Type B pancreatic cell (in vitro differentiated cells): ENCODE results near the gene LMCD1. TPM values are rescaled to one million over a fixed set of nuclear protein-coding genes. Genes with fewer than 3 reads are reported as not detected.

Experiments
- DNase-seq: peaks from one replicate; pipeline ENCODE4 v3.0.0; 2021; ENCODE audit warnings: mixed read lengths; ENCODE audit not compliant: unreplicated experiment; ENCODE audit errors: extremely low spot score
- H3K27ac Mint-ChIP-seq: 2 replicates; pipeline ENCODE4 v1.8.0; 2021; ENCODE audit warnings: mild to moderate bottlenecking, mixed read lengths
- H3K27me3 Mint-ChIP-seq: 2 replicates; pipeline ENCODE4 v1.8.0; 2021; ENCODE audit warnings: mixed read lengths
- H3K36me3 Mint-ChIP-seq: 2 replicates; pipeline ENCODE4 v1.8.0; 2021; ENCODE audit warnings: mixed read lengths
- H3K4me1 Mint-ChIP-seq: one replicate; pipeline ENCODE4 v1.8.0; 2021; ENCODE audit warnings: mixed read lengths; ENCODE audit not compliant: unreplicated experiment
- H3K4me3 Mint-ChIP-seq: 2 replicates; pipeline ENCODE4 v1.8.0; 2021; ENCODE audit warnings: mild to moderate bottlenecking, mixed read lengths
- H3K9me3 Mint-ChIP-seq: 2 replicates; pipeline ENCODE4 v1.8.0; 2021; ENCODE audit warnings: mixed read lengths
- total RNA-seq: library from RNA; stranded (reverse); gene quantifications from 2 replicates; pipeline ENCODE4 v1.2.1, GENCODE V29; 2021; ENCODE audit warnings: low replicate concordance
- TF ChIP-seq, protein P1 (sequence below): fragments of 200-600 bp; sonication (generic); conservative IDR thresholded peaks from 2 replicates; pipeline ENCODE4 v1.5.0; 2021; ENCODE audit warnings: antibody characterized with exemption, mild to moderate bottlenecking

Gene LMCD1
- total RNA-seq, 1 donor from 2014 or later: 33.1 TPM

- DNase-seq: no peak
Observed at GRCh38 chr3:8536096-8537056, 34.8 kb downstream of the LMCD1 start.

GRCh38 chr3:8537440-8537839 lies 35.8 kb downstream of the LMCD1 start:
- H3K9me3 Mint-ChIP-seq: no peaks in the 10 kb centered on the region
- DNase-seq: no peak
- H3K4me3 Mint-ChIP-seq: no peak overlapping the region

More at GRCh38 chr3:8536096-8537056, 34.8 kb downstream of the LMCD1 start:
- Mint-ChIP-seq H3K4me1 (peaks cover 53% of the 10 kb centered on the region), H3K9me3 (no peaks in the 10 kb centered on the region), H3K27ac (no peak overlapping the region), H3K27me3 (no peaks in the 10 kb centered on the region), H3K36me3 (peaks cover 21% of the 10 kb centered on the region), H3K4me3 (peak overlapping the region; percentile 35)
- TF ChIP-seq, protein P1, sequence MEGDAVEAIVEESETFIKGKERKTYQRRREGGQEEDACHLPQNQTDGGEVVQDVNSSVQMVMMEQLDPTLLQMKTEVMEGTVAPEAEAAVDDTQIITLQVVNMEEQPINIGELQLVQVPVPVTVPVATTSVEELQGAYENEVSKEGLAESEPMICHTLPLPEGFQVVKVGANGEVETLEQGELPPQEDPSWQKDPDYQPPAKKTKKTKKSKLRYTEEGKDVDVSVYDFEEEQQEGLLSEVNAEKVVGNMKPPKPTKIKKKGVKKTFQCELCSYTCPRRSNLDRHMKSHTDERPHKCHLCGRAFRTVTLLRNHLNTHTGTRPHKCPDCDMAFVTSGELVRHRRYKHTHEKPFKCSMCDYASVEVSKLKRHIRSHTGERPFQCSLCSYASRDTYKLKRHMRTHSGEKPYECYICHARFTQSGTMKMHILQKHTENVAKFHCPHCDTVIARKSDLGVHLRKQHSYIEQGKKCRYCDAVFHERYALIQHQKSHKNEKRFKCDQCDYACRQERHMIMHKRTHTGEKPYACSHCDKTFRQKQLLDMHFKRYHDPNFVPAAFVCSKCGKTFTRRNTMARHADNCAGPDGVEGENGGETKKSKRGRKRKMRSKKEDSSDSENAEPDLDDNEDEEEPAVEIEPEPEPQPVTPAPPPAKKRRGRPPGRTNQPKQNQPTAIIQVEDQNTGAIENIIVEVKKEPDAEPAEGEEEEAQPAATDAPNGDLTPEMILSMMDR: no peak

GRCh38 chr3:8538223-8538622 lies 36.6 kb downstream of the LMCD1 start:
- no peak for DNase-seq
- Mint-ChIP-seq H3K4me3 (no peak overlapping the region), H3K36me3 (peaks cover 21% of the 10 kb centered on the region), H3K27ac (no peak overlapping the region), H3K27me3 (no peaks in the 10 kb centered on the region), H3K4me1 (peaks cover 49% of the 10 kb centered on the region), H3K9me3 (no peaks in the 10 kb centered on the region)
- TF ChIP-seq, protein P1: no peak

More at GRCh38 chr3:8537440-8537839, 35.8 kb downstream of the LMCD1 start:
- TF ChIP-seq, protein P1: no peak
- Mint-ChIP-seq H3K27me3 (no peaks in the 10 kb centered on the region), H3K27ac (no peak overlapping the region), H3K36me3 (peaks cover 18% of the 10 kb centered on the region), H3K4me1 (peaks cover 48% of the 10 kb centered on the region)

- H3K4me3 Mint-ChIP-seq: no peak overlapping the region
- H3K27me3 Mint-ChIP-seq: peaks cover 1% of the 10 kb centered on the region
- TF ChIP-seq, protein P1: no peak
- H3K36me3 Mint-ChIP-seq: peaks cover 19% of the 10 kb centered on the region
- no peak overlapping the region for H3K27ac Mint-ChIP-seq
- H3K9me3 Mint-ChIP-seq: no peaks in the 10 kb centered on the region
- H3K4me1 Mint-ChIP-seq: peaks cover 47% of the 10 kb centered on the region
- no peak for DNase-seq
Observed at GRCh38 chr3:8538913-8539312, 37.3 kb downstream of the LMCD1 start.

DNA sequence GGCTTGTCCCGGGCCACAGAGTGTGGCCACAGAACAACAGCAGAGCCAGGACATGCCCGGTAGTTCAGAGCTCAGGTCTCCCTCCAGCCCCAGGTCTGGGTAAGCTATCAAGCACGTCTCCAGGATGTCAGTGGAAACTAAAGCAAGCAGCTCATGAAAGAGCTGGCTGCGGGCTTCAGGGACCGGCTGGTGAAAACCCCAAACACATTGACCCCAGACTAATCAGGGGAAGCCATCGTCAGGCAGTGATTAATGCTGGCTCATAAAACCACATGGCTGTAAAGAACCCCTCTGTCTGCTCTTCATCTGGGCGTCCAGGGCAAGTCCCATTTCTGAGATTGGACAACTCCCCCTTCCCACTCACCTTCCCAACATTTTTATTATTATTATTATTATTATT lies 37.8 kb downstream of the LMCD1 start:
- Mint-ChIP-seq H3K4me3 (no peak overlapping the region), H3K4me1 (peaks cover 42% of the 10 kb centered on the region), H3K27me3 (peaks cover 3% of the 10 kb centered on the region), H3K27ac (no peak overlapping the region), H3K9me3 (no peaks in the 10 kb centered on the region), H3K36me3 (peaks cover 16% of the 10 kb centered on the region)
- no peak for DNase-seq
- TF ChIP-seq, protein P1: no peak
